Activated CD4-positive, alpha-beta T cell treated with anti-CD3 and anti-CD28 coated beads, Interleukin-2, Interleukin-4, amounts not matched to agents 100 ng/mL and 50 ng/mL, durations not matched to agents 16 hours and 8 hours (primary cell): ENCODE data around the gene PPP1R14C.

ENCODE experiments used
- DNase-seq: peaks from one replicate; pipeline ENCODE4 v3.0.0-alpha.2; 2020; ENCODE audit warnings: low spot score

Gene PPP1R14C

GRCh38 chr6:150271501-150272263 is 128.8 kb downstream of the PPP1R14C start:
- DNase-seq, result no peak

DNA sequence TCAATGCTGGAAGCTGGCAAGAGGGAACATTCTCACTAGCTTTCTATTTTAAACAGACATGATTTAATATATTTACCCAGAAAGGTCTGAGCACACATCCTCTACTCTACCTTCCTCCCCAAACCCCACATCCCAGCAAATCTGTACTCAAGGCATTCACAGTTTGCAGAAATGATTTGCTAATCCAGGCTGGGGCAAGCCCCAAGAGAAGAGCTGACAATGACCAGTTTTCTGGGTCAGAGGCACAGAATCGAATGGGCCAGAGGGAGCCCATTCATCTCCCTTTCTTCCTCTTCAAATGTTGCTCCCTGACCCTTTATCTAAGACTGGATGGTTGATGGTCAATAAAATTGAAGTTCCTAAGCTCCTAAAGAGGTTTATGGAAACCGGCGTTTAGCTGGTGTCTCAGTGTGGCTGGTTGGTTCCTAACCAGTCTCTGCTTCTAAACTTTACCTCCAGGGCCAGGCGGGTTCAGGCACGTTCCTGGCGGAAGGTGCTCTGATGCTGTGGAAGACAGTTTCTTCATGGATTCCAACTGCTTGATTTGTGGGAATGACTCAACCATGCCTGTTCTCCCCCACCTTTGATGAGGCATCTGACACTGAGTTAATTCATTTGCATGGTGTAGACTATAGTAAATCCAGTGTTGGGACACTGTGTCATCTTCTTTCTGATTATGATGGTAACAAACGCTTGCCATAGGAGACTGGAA is 129.6 kb downstream of the PPP1R14C start:
- no peak for DNase-seq

- DNase-seq, result no peak
Measured at GRCh38 chr6:150272976-150273315, 130.1 kb downstream of the PPP1R14C start.

GRCh38 chr6:150273457-150274309 is 130.8 kb downstream of the PPP1R14C start:
- no peak for DNase-seq

GRCh38 chr6:150275489-150275888 is 132.6 kb downstream of the PPP1R14C start:
- no peak for DNase-seq

DNA sequence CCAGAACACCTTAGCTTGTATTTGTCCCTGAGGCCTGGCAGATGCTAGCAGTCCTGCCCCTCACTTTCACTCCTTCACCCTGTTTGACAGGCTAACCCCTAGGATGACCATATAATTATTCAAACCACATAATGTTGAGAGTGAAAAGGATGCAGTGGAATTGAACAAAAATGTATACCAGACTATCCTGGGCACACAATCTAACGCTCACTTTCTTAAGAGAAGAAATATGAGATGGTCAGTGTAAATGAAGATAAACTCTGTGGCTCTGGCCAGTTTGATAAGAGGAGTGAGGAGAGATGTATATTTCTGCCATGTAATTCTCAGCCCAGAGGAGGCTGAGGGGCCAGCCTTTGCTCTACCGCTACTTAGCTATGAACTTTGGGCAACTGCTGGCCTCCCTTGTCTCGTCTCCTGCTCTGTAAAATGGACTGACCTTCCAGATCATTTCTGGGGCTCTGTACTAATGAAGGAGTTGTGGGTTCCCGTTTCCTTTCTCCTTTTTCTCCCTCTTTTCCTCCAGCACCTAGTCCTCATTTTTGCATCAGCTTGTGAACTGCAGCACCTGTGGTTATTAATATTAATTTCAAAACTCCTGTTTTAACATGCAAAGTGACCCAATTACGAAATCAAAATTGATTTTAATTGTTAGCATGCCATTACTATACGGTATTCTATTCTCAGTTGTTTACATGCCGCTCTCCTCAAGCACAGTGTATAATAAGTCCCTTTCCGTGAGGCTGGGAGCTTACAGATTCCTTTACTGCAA is 133.5 kb downstream of the PPP1R14C start:
- no peak for DNase-seq

DNA sequence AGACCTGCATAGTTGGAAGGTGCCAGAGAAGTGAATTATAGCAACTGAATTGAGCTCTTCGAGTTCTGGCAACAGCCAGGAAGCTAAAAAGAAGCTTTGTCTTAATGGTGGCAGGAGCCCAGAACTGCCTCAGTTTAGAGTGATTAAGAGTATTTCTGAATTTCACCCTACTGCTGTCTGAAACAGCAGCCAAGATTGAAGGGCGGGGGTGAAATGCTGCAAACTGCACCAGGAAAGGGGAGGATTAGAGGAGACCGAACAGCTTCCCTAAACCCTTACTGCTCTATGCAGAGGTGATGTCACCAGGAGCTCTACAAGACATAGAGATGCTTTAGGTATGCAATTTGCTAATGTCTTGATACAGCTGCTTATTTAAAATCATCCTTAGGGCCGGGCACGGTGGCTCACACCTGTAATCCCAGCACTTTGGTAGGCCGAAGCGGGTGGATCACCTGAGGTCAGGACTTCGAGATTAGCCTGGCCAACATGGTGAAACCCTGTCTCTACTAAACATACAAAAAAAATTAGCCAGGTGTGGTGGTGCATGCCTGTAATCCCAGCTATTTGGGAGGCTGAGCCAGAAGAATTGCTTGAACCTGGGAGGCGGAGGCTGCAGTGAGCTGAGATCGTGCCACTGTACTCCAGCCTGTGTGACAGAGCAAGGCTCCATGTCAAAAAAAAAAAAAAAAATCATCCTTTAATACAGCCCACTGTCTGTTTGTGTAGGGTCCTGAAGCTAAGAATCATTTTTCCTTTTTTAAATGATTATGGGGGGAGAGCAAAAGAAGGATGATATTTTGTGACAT is 134.3 kb downstream of the PPP1R14C start:
- DNase-seq, result no peak

DNA sequence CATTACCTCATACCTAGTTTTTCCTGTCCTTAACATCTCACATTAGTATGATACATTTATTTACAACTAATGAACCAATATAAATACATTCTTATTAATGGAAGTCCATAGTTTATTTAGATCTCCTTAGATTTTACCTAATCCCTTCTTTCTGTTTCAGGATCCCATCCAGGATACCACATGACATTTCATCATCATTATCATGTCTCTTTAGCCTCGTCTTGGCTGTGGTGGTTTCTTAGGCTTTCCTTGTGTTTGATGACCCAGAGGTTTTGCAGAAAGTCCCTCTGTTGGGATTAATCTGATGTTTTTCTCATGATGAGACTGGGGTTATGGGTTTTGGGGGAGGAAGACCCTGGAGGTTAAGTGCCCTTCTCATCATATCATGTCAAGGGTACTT is 136.7 kb downstream of the PPP1R14C start:
- DNase-seq, result no peak

DNA sequence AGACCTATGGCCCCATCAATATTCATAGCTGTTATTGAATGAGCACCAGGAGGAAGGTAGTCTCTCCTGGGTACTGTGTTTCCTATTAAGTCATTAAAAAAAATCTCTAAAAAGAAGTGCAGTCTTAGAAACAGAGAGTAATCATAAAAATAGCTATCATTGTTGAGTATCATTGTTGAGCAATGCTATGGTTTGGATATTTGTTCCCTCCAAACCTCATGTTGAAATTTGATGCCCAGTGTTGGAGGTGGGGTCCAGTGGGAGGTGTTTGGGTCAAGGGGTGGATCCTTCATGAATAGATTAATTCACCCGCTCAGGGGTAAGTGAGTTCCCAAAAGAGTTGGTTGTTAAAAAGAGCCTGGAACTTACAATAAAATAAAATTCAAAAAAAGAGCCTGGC is 137.9 kb downstream of the PPP1R14C start:
- no peak for DNase-seq

DNA sequence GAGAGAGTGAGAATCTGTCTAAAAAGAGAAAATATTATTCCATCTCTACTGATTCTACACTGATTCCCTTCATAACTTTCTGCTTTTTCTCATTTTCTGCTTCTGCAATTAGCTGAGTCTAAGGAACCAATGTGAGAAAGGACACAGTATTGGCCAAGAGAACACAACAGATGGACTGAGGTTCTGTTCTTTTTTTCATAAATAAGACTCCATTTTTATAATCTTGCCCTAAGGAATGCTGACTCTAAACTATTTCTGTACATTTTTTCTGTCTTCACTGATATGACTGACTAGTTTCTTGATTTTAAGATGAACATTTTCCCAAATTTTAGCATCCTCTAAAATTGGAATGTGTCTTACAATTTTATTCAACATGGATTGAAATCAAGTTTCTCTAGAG is 138.9 kb downstream of the PPP1R14C start:
- no peak for DNase-seq

- DNase-seq, result no peak
Measured at GRCh38 chr6:150282806-150283205, 140.0 kb downstream of the PPP1R14C start.

DNA sequence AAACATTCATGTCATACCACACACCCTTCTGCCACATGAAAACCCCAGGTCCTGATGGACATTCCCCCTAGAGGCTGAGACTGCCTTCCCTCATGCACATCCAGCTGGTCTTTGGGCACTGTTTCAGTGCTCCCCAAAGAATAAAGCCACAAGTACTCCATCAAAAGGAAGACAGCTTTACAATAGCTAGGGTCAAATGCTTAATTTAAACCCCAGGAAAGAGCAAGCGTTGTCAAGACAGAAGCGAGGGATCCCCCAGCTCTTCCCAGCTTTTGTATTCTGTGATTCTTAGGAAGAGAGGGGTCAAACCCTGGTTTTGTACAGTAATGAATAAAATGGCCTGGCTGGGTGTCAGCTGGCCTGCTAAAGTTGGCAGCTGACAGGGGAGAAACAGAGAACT is 143.6 kb downstream of the PPP1R14C start:
- DNase-seq, result no peak

DNA sequence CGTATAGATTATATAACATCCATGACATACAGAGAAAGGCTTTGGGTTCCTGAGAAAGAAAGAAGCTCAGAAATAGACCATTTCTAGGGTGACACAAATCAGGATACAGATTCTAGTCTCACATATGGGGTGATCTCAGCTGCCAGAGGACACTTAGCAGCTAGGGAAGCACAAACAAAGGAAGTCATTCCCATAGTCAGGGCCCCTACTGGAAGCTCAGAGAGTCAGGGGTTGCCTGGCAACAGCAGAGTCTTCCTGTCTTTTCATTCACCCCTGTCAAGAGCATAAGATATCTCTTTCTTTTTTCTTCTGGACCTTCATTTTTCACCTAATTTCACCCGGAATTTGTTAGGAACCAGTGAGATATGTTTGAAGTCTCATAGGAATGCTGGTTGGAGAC is 144.1 kb downstream of the PPP1R14C start:
- no peak for DNase-seq

GRCh38 chr6:150288456-150288855 is 145.6 kb downstream of the PPP1R14C start:
- no peak for DNase-seq

DNA sequence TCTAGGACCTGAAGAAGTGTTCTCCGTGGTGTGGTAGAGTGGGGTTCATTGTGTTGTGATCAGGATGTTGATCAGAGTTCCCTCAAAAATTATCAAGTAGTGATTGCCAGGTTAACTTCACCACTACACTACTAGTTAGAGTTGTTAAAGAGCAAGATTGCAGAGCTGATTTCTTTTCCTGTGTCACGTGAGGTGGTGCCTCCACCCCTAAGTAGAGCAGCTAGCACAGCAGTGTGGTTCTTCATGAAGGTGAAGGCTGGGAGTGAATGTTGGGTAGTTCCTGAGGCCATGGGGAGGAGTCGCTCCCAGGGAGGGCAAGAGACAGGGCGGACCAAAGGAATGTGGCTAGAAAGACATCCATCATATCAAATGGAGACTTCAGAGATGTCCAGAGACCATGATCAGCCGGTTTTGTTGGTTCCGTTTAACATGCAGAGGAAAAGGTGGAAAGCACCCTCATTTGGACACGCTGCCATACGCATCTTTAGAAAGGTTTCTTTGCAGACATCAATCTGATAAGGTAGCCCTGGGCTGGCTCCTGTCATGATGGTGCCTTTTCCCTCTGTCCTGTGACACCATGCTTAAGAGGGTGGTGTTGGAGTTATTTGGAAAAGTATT is 146.7 kb downstream of the PPP1R14C start:
- DNase-seq, result no peak

- no peak for DNase-seq
Measured at GRCh38 chr6:150290429-150290828, 147.6 kb downstream of the PPP1R14C start.

DNA sequence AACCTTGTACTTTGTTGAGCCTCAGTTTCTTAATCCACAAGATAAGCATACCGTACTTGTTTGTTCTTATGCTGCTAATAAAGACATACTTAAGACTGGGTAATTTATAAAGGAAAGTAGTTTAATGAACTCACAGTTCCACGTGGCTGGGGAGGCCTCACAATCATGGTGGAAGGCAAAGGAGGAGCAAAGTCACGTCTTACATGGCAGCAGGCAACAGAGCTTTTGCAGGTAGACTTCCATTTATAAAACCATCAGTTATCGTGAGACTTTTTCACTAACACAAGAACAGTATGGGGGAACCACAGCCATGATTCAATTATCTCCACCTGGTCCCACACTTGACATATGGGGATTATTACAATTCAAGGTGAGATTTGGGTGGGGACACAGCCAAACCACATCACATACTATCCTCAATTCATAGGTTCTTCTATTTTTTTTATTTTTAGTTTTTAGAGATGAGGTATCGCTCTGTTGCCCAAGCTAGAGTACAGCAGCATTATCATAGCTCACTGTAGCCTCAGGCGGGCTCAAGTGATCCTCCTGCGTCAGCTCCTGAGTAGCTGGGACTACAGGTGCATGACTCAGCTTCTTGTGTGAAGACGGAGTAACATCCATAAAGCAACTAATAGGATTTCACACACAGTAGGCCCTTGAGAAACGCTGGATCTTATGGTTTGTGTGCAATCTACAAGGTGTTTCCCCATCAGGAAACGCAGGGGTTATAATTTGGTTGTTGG is 149.3 kb downstream of the PPP1R14C start:
- DNase-seq, result no peak

GRCh38 chr6:150293019-150293418 is 150.2 kb downstream of the PPP1R14C start:
- DNase-seq, result no peak

GRCh38 chr6:150293423-150294173 is 150.8 kb downstream of the PPP1R14C start:
- no peak for DNase-seq
